ENCODE data around the gene SASH1. TPM values are rescaled to one million over a fixed set of nuclear protein-coding genes. Genes with fewer than 3 reads are reported as not detected.

The SASH1 gene
- total RNA-seq, 2 experiments from 2014 or later = 0.44 to 1.2 TPM

DNA sequence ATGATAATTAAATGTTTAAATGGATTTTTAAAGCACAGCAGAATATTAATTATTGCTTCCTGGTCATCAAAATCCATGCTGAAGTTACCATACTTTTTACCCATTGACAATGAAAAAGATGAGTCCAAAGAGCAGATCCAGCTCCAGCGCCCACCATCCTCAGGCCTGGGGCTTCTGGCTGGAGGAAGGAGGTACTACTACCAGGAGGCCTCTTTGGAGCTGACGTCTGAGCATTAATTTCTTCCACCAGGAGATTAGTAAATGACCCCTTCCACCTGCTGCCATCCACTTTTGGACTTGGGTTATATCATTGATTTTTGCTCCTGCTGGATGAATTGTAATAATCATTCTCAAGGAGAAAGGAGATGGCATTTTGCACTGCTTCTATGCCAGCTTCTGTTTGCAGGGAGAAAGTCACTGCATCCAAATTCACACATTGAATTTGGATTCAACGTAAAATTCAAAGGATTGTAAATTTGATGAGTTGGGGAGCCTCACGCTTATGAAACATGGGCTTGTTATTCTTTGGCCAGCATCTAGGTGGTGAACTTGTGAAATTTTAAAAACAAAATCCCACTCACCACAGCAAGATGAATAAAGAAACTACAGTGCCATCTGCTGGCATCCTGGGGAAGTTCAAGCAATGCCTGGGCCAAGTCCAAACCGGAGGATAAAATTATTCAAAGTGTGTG, 121.8 kb downstream of the SASH1 start:
- CTCF ChIA-PET = interaction anchor here (0.6 to 7.1 kb wide), 16 partner anchors 8 to 957 kb away, joined by 3 to 79 read pairs (median 4); no protein-coding TSS in a partner anchor
- Mint-ChIP-seq H3K4me3 (no peak overlapping the region), H3K9me3 (no peaks in the 10 kb centered on the region), H3K4me1 (ENCODE audit: low read depth) (no peaks in the 10 kb centered on the region), H3K27me3 (peaks cover 10% of the 10 kb centered on the region), H3K27ac (no peak overlapping the region), H3K36me3 (no peaks in the 10 kb centered on the region)
- intact Hi-C loops (cut with micrococcal nuclease) = loop anchor here (1.0 to 10.0 kb wide), 4 partner anchors 120 to 957 kb away; partner anchors contain the start of genes SAMD5 and SASH1
- peak; percentile 67 for DNase-seq
- POLR2A ChIA-PET = no interaction called here

DNA sequence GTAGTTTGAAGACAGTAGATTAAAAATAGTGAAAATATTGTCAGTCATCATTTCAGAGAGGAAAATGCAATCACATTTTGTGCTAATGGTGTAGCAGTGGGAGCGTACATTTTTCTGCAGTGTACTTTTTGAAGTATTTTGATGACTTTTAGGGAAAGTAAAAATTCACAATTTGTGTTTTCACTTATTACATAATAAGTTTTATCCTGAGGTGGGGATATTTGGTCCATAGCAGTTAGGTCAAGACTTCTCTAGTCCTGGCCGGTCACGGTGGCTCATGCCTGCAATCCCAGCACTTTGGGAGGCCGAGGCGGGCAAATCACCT, 122.3 kb downstream of the SASH1 start:
- CTCF ChIA-PET = interaction anchor here (1.4 to 7.1 kb wide), 4 partner anchors 8 to 288 kb away, joined by 4 to 79 read pairs (median 12); no protein-coding TSS in a partner anchor
- H3K9me3 Mint-ChIP-seq = no peaks in the 10 kb centered on the region
- H3K4me3 Mint-ChIP-seq = no peak overlapping the region
- intact Hi-C loops (cut with micrococcal nuclease) = loop anchor here (10.0 kb wide), 2 partner anchors 120 to 320 kb away; partner anchors contain the start of gene SASH1
- POLR2A ChIA-PET = no interaction called here
- no peaks in the 10 kb centered on the region for H3K36me3 Mint-ChIP-seq
- no peaks in the 10 kb centered on the region for H3K4me1 Mint-ChIP-seq (ENCODE audit: low read depth)
- DNase-seq = no peak
- H3K27ac Mint-ChIP-seq = no peak overlapping the region
- peaks cover 11% of the 10 kb centered on the region for H3K27me3 Mint-ChIP-seq

DNA sequence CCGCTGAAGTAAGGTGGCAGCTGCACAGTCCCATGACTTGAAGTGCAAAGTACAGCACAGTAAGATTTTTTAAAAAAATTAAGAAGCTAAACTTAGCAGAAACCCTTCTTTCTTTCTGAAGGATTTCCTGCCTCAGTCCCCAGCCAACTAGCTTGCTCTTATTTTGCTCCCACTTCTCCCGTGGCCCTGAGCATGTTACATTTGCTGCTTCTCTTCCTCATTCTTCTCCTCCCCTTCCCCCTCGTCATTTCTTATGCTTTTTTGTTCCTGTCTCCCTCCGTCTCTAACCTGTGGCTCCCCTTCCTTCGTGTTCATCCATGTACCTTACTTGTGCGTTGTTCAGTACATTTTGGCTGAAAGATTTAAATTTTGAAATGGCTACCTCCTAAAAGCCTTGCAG, 123.0 kb downstream of the SASH1 start:
- Mint-ChIP-seq H3K36me3 (no peaks in the 10 kb centered on the region), H3K27me3 (peaks cover 15% of the 10 kb centered on the region), H3K27ac (no peak overlapping the region), H3K4me1 (ENCODE audit: low read depth) (no peaks in the 10 kb centered on the region), H3K4me3 (no peak overlapping the region), H3K9me3 (no peaks in the 10 kb centered on the region)
- ChIA-PET CTCF (interaction anchor here (0.6 to 7.1 kb wide), 4 partner anchors 147 to 293 kb away, joined by 3 to 79 read pairs (median 5); no protein-coding TSS in a partner anchor), POLR2A (no interaction called here)
- no peak for DNase-seq
- intact Hi-C loops (cut with micrococcal nuclease) = loop anchor here (10.0 kb wide), 2 partner anchors 121 to 321 kb away; partner anchors contain the start of gene SASH1

DNA sequence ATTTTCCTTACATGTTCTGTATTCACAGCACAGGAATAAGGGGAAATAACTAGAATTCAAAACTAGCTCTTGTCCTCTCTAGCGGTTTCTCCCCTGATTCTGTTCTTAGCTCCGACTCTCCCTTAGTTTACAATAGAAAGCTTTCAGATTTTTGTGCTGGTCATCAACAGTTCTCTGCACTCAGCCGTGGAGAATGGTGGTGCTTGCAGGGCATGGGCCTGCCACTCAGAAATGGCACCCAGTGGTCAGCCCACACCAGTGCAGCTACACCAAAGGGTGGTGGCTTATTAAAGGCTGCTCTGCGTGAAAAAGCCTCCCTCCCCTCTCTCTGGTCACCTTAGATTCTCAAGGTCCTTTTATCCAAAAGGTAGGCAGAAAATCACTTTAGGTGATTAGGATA, 123.5 kb downstream of the SASH1 start:
- Mint-ChIP-seq H3K27me3 (peaks cover 15% of the 10 kb centered on the region), H3K4me3 (no peak overlapping the region), H3K9me3 (no peaks in the 10 kb centered on the region), H3K27ac (no peak overlapping the region), H3K4me1 (ENCODE audit: low read depth) (no peaks in the 10 kb centered on the region), H3K36me3 (no peaks in the 10 kb centered on the region)
- ChIA-PET POLR2A (no interaction called here), CTCF (interaction anchor here (0.7 to 7.1 kb wide), 3 partner anchors 286 to 293 kb away, joined by 3 to 79 read pairs (median 7); no protein-coding TSS in a partner anchor)
- DNase-seq = no peak
- intact Hi-C loops (cut with micrococcal nuclease) = loop anchor here (10.0 kb wide), 2 partner anchors 121 to 321 kb away; partner anchors contain the start of gene SASH1

DNA sequence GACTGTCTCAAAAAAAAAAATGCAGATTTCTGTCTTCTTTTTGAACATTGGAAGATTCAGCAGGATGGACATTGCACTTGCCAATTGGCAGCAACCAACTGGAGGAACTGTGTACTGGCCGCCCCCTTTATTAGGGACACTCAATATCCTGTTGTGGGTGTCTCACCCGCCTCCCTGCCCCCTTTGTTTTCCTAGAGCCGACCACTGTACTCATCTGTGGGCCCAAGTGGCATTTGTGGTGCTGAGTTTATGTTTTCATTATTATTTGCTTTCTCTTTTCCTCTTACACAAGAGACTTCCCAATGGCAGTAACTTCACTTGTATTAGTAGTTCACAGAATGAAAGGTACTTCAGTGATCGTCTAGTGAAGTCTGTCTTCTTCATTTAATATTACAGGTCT, 125.3 kb downstream of the SASH1 start:
- Mint-ChIP-seq H3K27ac (no peak overlapping the region), H3K27me3 (peaks cover 15% of the 10 kb centered on the region), H3K4me1 (ENCODE audit: low read depth) (no peaks in the 10 kb centered on the region), H3K36me3 (no peaks in the 10 kb centered on the region), H3K4me3 (no peak overlapping the region), H3K9me3 (no peaks in the 10 kb centered on the region)
- DNase-seq = no peak
- ChIA-PET CTCF (interaction anchor here (7.1 kb wide), 1 partner anchor 291 kb away, joined by 79 read pairs; no protein-coding TSS in a partner anchor), POLR2A (no interaction called here)
- intact Hi-C loops (cut with micrococcal nuclease) = loop anchor here (10.0 kb wide), 2 partner anchors 123 to 323 kb away; partner anchors contain the start of gene SASH1

DNA sequence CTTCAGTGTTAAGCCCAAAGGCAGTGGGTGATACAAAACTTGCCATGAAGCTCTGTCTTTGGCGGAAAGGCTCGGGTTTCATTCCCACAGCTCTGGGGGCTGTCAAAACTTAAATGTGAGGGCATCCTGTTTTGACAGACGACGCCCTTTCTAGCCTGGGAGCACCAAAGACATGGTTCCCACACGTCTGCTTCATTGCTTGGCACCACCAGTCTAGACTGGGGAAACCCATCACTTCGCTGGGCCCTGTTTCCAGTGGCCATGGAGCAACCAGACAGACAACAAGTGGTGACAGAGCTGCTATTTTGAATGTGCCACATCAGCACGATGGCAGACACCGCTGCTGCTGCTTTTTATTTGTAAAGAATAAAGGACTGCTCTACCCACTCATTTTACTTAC, 127.5 kb downstream of the SASH1 start:
- Mint-ChIP-seq H3K4me1 (ENCODE audit: low read depth) (no peaks in the 10 kb centered on the region), H3K36me3 (no peaks in the 10 kb centered on the region), H3K4me3 (no peak overlapping the region), H3K27ac (no peak overlapping the region), H3K27me3 (peaks cover 22% of the 10 kb centered on the region), H3K9me3 (no peaks in the 10 kb centered on the region)
- POLR2A ChIA-PET = no interaction called here
- intact Hi-C loops (cut with micrococcal nuclease) = no loop called here
- CTCF ChIA-PET = interaction anchor here (1.1 to 1.5 kb wide), 2 partner anchors 32 to 293 kb away, joined by 4 read pairs; no protein-coding TSS in a partner anchor
- no peak for DNase-seq

DNA sequence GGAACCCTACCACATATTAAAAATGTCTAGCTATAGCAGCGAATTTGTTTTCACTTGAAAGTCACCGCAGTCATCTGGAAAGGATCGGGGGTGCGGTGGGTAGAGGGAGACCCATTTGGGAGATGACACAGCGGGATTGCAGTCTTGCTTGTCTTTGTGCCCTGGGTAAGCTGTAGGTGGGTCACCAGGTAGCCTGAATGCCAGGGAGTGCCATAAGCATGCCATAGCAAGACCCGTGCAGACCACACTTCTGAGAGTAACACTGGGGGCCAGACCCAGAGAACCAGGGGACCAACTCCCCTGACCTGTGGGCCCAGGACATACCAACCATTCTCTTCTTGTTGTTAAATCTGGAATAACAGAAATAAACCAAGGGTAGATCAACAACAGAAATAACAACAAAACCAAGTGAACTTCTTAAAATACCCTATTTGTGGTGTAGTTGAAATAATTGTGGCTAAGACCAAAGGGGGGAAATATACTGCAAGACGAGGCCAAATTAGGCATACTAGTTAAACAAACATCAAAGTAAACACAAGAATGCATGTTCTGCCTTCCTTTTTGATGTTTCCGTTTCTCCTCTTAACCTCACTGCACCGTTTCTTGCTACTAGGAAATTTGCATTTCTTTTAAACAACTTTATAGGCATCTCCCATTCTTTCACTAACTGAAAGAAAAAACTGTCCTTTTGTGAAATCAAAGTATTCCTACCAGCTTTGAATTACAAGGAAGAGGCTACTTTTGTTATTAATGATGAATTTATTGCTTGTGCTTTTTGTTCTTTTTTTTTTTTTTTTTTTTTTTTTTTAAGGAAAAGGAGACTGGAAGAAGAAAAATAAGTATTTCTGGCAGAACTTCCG, 128.2 kb downstream of the SASH1 start:
- CTCF ChIA-PET = interaction anchor here (1.1 to 1.5 kb wide), 2 partner anchors 33 to 293 kb away, joined by 4 read pairs; no protein-coding TSS in a partner anchor
- no peak for DNase-seq

DNA sequence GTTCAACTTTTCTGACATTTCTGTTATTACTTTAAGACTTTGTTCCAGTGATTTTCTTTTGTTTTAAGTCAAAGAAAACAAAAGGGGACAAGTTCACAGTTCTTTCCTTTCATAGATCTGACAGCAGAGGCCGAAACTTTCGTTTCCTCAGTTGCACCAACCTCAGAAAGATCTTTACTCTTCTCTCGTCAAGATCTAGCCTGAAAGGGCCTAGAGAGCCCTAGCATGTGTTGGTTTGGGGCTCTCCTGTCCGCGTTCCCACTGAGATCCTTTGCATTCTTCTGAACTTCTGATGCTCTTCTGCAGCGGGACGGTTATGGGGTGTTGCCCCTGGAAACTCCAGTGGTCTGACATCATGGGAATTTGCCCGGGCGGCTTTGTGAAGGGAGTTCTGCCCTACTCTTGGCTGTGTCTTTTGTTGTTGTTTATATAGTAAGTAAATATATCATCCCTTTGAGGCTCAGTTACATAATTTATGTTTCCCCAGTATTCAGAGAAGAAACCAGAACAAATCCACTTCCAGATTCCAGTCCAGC, 129.1 kb downstream of the SASH1 start:
- POLR2A ChIA-PET = no interaction called here
- Mint-ChIP-seq H3K27me3 (peaks cover 22% of the 10 kb centered on the region), H3K36me3 (no peaks in the 10 kb centered on the region), H3K9me3 (no peaks in the 10 kb centered on the region), H3K27ac (no peak overlapping the region), H3K4me3 (no peak overlapping the region), H3K4me1 (ENCODE audit: low read depth) (no peaks in the 10 kb centered on the region)
- no peak for DNase-seq
- CTCF ChIA-PET = no interaction called here
- intact Hi-C loops (cut with micrococcal nuclease) = no loop called here

More for the DNA sequence above, 128.2 kb downstream of the SASH1 start:
- H3K9me3 Mint-ChIP-seq = no peaks in the 10 kb centered on the region
- POLR2A ChIA-PET = no interaction called here
- H3K4me1 Mint-ChIP-seq (ENCODE audit: low read depth) = no peaks in the 10 kb centered on the region
- H3K4me3 Mint-ChIP-seq = no peak overlapping the region
- intact Hi-C loops (cut with micrococcal nuclease) = no loop called here
- peaks cover 22% of the 10 kb centered on the region for H3K27me3 Mint-ChIP-seq
- no peaks in the 10 kb centered on the region for H3K36me3 Mint-ChIP-seq
- H3K27ac Mint-ChIP-seq = no peak overlapping the region

DNA sequence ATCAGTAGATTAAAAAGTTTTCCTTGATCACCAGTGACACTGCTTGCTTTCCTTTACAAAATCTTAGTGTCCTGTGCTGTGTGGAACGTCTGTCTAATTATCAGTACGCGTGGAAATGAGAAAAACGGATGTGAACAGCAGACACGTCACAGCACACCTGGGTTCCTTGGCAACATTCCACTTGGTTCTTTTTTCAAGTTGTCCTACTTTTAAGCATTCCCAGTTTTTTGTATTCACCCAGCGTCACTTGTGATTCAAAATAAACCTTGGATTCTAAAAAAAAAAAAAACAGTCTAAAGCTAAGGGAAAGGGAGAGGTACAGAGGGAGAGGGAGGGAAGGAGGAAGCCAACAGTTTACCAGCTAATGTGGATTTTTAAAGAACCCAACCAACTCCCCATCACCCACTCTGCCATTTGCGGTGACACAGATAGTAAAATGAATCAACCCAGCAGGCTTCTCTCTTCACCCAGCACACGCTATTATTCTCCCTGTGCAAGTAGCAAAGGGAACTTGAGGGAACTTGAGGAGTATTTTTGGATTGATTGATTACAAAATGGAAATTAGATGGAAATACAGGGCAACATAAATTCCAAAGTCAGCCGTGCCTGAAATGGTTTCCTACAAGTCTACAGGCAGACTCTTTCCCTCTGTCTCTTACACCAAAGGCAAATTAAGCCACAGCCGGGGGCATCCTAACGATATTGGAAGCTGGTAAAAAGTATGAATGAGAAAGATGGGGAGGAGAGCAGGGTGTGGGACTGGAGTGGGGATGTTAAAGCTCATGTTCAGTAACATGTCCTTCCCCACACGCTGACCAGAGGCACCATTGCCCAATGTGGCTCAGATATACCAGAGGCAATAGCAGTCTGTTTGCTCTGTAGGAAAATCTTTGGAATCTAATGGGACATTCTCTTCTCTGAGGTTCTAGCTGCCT, 129.8 kb downstream of the SASH1 start:
- DNase-seq = no peak
- intact Hi-C loops (cut with micrococcal nuclease) = no loop called here
- ChIA-PET POLR2A (no interaction called here), CTCF (interaction anchor here (0.7 to 1.1 kb wide), 2 partner anchors 8 to 316 kb away, joined by 5 to 6 read pairs; no protein-coding TSS in a partner anchor)
- H3K4me3 Mint-ChIP-seq = no peak overlapping the region
- H3K36me3 Mint-ChIP-seq = no peaks in the 10 kb centered on the region
- H3K27ac Mint-ChIP-seq = no peak overlapping the region
- no peaks in the 10 kb centered on the region for H3K4me1 Mint-ChIP-seq (ENCODE audit: low read depth)
- no peaks in the 10 kb centered on the region for H3K9me3 Mint-ChIP-seq
- H3K27me3 Mint-ChIP-seq = peaks cover 22% of the 10 kb centered on the region

DNA sequence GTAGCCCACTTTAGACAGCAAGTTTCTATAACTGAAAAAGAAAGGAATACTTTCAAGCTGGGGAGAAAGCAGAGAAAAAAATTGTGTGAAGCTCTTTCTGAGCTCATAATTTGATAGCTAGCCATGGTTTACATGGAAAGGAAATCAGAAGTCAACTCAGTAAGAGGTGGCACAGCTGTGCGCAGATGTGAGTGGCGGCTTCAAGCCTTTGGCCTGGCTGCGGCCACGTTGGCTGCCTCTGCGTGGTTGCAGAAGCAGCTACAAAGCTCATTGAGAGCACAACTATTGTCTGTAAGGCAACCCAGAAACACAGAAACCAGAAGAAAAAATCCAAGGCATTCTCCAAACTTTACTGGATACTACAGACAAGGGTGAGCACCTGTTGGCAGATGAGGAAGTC, 136.9 kb downstream of the SASH1 start:
- Mint-ChIP-seq H3K4me3 (no peak overlapping the region), H3K36me3 (no peaks in the 10 kb centered on the region), H3K4me1 (ENCODE audit: low read depth) (no peaks in the 10 kb centered on the region), H3K9me3 (no peaks in the 10 kb centered on the region), H3K27me3 (peaks cover 5% of the 10 kb centered on the region), H3K27ac (no peak overlapping the region)
- no peak for DNase-seq
- ChIA-PET CTCF (interaction anchor here (1.6 kb wide), 1 partner anchor 302 kb away, joined by 3 read pairs; no protein-coding TSS in a partner anchor), POLR2A (interaction anchor here (0.7 kb wide), 1 partner anchor 154 kb away, joined by 4 read pairs; no protein-coding TSS in a partner anchor)
- intact Hi-C loops (cut with micrococcal nuclease) = no loop called here

DNA sequence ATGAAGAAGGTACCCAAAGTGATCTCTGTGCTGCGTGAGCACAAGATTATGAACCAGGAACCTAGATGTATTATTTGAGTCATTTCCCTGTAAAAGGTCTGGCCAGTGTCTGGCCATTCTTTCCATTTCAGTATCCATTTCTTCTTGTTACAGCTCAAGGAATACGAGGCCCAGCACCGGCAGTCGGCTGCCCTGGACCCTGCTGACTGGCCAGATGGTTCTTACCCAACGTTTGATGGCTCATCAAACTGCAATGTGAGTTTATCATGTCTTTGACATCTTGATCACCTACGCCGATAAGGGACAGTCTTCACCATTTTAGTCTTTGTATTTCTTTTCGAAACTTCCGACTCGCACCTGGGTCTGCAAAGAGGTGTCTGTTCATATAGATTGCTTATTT, 144.8 kb downstream of the SASH1 start:
- no peaks in the 10 kb centered on the region for H3K36me3 Mint-ChIP-seq
- ChIA-PET CTCF (no interaction called here), POLR2A (no interaction called here)
- intact Hi-C loops (cut with micrococcal nuclease) = no loop called here
- no peak overlapping the region for H3K27ac Mint-ChIP-seq
- DNase-seq = no peak
- no peak overlapping the region for H3K4me3 Mint-ChIP-seq
- peaks cover 6% of the 10 kb centered on the region for H3K27me3 Mint-ChIP-seq
- no peaks in the 10 kb centered on the region for H3K4me1 Mint-ChIP-seq (ENCODE audit: low read depth)
- H3K9me3 Mint-ChIP-seq = no peaks in the 10 kb centered on the region

All from activated CD4-positive, alpha-beta memory T cell treated with anti-CD3 and anti-CD28 coated beads for 36 hours (primary cell).